HG02973 (cell line): ENCODE results near the gene MAP3K7.

Experiments used
- ATAC-seq: cut with Tn5 transposase; IDR thresholded peaks from one replicate; pipeline ENCODE4 v1.9.1; 2021; ENCODE audit warnings: moderate library complexity; ENCODE audit not compliant: unreplicated experiment

MAP3K7 gene

DNA sequence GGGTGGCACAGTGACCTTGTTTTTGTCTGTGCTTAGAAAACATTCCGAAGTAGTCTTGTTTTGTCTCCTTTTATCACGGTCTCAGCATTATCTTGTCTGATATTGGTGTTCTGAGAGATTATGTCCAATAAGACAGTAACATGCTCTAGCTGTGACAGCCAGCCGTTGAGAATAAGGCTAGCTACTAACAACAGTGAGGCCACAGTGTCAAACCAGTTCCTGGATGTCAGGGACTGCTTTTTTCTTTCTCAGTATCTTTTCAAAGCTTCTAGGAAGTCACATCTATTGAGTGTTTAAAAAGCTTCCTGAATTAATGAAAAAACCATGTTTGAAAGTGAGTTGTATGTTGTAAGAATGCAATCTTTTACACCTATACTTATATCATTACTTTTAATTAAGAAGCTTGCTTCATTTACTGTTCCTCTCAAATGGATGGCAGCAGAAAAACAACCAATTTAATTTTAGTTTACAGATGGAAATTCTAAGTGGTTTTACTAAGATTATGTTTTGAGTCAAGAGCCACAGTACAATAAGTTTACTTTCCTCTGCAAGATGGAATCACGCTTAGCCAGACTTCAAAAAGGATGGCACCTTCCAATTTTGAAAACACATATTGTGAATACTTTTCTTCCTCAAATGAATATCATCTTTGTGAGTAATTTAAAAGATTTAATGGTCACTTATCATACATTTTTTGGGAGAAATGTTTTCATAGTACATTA, 53.1 kb downstream of the MAP3K7 start:
- ATAC-seq, result no peak

DNA sequence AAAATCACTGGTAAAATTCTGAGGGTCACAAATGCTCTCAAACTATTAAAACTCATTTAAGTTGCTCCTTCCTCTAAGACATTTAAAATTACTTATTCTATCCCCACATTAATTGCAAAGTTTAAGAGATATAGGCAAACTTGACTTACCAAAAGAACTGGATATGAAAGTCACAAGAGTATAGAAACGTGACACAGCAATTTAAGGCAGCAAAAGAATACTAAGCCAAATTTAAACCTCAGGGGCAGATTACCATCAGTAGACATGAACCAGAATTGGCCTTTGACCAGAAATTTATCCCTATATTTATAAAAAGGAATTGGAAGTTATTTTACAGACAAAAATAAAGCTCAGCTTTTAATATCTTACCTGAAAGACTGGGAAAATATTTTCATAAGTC, 56.0 kb downstream of the MAP3K7 start:
- ATAC-seq, result no peak

DNA sequence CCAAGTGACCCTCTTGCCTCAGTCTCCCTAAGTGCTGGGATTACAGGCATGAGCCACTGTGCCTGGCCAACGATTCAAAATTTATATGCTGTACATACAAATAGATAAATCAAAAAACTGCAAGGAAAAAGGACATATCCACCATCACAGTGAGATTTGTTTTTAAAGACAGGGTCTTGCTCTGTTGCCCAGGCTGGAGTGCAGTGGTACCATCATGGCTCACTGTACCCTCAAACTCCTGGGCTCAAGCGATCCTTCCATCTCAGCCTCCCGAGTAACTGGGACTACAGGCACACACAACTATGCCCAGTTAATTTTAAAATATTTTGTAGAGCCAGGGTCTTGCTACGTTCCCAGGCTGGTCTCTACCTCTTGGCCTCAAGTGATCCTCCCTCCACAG, 61.5 kb downstream of the MAP3K7 start:
- ATAC-seq, result no peak

DNA sequence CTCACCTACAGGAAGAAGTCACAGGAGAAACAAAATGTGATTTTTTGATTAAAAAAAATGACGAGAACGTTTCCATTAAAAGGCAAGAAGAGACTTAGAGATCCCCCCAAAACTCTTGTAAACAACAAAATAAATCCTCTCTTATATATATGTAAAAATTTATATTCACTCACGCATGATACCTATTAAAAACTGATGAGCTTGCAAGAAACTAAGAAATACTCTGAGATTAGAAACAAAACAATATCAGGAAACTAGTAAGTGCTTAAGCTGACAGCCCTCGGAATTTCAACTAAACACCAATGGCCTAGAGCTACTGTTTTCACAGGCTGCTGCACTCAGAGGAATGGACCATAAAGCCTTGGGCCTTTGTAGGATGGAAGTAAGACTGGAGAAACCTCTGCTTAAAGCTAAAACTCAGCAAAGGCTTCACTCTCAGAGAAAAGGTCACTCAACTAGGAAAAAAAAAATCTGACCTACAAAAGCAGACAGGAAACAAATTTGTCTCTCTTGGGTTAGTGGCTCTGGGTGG, 63.0 kb downstream of the MAP3K7 start:
- no peak for ATAC-seq

DNA sequence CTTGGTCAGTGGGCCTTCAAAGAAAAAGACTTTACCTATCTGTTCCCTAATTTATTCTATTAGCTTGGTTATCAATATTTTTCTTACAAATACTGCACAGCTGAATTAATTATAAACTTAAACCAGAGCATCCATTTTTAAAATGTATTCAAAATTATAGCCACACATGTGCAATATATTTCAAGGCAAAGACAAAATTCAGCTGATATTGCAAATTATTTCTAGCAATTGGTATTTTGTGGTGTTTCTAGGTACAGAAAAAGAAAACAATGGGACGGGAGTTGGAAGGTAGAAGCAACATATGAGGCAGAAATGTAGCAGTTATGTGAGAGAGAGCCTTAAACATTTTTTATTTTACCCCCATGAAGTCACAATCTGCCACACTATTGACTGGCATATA, 64.9 kb downstream of the MAP3K7 start:
- ATAC-seq, result no peak

DNA sequence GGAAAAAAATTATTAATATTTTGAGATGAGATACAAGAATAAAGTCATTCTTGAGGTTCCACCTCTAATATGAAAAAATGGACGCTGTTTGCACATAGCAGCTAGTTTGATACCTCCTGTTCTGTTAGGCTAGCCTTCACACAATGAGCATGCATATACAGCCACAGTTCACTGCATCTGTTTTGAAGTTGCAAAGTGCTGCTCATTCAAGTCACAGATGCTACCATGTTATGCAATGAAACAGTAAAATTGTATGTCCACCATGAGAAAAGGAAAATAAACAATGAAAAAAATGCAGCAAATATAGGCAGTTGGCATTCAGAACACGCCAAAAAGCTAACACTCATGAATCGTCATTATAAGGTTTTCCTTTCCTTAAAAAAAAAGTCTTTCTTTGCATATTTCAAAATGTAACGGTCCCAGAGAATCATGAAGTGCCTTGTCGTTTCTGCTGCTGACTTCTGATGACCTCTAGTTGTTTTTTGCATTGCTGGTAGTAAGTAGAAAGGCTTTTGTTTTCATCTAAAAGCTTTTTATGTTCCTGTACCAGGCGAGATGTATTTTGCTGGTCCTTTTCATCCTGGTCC, 70.7 kb downstream of the MAP3K7 start:
- no peak for ATAC-seq

DNA sequence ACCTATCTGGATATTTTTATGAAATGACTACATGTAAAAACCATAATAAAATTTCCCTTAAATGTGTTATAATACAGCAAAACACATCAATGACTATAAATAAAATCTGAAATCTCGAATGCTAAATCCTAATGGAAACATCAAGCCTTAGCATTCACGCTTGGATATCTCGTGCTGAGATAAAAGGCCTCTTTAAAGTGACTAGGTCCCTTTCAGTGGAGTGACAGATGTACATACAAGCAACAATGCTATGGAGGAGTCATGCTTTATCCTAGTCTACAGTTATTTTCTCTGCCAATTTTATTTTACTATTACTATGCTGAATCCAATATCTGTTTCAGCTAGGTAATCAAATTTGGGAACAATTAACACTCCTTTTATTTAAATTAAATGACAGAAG, 72.4 kb downstream of the MAP3K7 start:
- ATAC-seq, result no peak

DNA sequence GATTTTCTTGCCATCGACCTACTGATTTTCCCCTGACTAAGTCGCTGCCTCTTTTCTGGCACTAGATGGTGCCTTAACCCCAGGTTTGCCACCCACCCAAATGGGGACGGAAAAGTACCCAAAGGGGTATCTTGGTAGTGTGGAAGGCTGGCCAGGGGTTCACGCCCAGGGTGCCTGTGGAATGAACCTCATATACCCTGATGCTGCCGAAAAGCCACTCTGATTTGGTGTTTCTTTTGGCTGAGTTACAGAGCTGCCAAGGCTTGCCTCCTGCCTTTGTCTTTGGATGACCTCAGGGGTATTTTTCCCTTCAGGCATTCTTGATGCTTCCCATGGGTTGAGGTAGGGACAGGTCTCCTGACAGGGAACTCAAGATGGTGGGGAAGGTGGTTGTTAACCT, 78.1 kb downstream of the MAP3K7 start:
- no peak for ATAC-seq

DNA sequence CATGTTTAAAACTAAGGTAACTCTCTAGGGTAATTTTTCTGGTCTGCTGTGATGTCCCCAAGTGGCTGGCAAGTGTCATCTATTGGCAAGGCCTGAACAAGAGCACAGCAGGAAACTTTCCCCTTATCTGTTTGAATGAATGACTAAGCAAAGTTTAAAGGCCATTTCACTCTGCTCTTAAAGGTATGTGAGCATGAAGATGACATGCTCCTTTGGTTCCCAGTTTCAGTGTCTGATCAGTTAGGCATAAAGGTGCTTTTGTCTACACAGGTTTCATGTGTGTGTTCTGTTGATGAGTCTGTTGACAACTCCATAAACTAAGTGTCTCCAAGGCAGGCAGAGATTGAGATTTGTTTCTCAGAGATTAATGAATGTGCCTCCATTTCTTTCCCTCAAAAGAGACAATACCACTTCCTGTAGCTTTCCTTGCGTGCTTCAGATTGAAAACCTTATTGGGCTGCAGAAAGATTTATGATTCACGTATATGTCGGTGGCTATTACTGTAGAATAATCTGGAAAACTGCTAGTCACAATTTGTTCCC, 83.9 kb downstream of the MAP3K7 start:
- peak; percentile 63 for ATAC-seq

DNA sequence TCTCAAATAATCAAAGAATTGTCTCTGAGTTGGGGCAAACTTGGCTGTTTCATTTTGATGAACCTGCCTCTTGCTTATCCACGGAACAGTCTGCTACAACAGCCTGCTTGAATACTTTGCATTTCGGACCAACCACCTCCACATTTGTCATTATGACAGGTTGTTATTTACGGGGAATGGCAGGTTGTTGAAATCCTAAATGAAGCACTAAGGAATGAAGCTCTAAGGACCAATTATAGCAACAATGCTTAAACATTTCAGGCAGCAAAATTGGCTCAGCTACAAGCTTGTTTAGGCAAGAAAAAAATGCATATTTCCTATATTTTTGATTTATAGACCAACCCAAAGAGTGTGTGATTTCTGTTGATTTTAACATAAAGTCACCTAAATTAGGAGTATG, 84.5 kb downstream of the MAP3K7 start:
- ATAC-seq, result no peak

DNA sequence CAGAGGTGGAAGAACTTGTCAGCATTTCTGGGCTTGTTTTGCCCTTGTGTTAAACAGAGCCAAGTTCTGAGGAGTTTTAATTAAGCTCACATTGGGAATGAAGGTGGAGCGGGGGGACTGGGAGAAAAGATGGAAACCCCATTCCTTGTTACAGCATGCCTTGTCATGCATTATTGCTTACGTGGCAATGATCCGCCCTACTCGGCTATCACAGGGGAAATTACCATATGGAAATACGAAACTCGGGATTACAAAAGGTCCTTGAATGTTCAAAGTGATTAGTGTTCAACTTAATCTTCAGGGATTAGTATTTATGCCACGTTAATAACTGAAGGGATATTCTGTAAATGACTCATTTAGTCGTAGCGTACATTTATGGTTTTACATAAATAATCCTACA, 86.4 kb downstream of the MAP3K7 start:
- no peak for ATAC-seq

DNA sequence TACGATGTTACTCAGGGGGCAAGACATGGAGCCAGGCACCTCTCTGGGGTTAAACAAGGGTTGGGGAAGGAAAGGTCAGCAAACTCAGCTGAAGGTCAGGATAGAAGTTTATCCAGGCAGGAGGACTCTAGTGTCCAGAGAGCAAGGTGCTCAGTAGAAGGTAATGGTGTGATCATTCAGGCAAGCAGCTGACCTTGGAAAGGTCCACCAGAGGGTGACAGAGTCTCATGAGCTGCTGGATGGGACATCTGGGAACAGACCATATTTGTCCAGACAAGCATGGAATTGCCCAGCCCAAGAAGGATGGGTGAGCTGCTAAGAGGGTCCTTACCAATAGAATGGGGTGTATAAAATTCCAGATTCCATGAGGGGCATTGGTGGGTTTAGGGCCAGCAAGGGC, 89.5 kb downstream of the MAP3K7 start:
- no peak for ATAC-seq

DNA sequence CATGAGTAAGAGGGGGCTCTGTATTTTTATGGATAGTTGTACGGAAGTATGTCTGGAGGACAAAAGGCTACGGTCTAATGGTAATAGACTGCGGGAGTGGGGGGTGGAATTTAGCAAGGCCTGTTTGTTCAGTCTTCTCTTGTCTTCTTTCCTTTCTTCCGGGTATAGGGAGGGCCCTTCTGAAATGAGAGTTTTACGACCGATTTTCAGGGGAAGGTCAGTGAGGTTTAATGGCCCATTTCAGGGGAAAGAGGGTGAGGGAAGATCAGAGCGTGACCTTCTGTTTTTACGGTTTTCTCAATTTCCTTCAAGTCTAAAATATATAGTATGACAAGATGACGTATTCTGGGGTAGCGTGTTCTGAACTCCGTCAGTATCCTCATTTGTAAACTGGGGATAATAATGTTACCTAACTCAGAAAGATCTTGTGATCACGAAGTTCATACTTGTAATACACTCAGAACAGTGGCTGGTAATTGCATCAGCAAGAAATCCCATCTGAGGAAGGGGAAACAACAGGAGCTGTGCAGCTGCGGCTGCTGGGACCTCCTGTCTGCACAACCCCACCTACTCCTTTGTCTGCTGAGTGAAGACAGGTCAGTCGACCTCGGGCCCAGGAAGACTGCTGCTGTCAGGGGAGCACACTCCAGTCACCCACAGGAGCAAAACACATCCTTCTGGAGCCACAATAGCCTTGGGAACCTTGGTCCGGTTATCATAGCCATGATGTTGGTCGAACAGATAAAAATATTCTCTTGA, 90.4 kb downstream of the MAP3K7 start:
- no peak for ATAC-seq

DNA sequence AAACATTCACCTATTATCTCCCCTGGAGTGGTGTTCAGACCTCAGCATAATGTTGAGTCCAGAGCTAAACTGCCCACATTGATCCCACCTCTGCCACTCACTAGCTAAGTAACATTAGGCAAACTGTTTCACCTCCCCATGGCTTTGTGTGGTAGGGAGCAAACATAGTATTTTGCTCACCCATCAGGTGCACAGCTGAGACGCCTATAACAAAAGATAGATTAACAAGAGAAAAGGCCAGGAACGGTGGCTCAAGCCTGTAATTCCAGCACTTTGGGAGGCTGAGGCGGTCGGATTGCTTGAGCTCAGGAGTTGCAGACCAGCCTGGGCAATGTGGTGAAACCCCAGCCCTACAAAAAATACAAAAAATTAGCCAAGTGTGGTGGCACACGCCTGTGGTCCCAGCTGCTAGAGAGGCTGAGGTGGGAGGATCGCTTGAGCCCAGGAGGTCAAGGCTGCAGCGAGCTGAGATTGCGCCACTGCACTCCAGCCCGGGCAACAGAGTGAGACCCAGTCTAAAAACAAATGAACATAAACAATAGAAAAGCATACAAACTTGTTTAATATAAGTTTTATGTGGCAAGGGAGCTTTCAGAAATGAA, 91.6 kb downstream of the MAP3K7 start:
- ATAC-seq, result no peak

DNA sequence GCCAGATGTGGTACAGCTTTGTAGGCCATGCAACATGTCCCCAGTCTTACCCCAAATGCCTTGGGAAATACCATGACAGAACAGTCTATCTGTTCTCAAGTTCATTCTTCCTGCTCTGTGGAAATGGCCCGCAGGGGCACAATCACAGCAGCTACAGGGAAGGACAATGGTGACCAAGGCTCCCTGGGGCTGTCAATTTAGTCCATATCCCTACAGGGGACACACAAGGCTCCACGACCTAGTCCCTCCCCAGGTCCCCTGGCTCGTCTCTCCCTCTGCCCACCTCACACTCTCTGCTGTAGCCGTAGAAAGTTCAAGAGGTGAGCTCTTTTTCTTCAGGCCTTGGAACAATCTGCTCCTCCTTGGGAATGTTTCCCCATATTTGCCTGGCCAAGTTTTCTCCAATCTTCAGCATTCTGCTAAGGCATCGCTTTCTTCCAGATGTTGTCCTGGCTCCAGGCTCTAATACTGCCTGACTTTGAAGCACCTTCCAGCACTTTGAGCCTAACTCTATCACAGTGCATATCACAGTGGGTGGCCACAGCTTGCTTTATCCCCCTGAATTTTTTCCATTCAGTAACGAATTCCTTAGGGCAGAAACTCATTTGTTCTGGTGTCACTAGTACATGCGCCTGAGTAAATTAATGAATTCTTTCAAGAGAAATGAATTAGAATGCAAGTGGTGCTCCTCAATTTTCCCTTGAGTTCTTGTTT, 92.6 kb downstream of the MAP3K7 start:
- ATAC-seq, result no peak

DNA sequence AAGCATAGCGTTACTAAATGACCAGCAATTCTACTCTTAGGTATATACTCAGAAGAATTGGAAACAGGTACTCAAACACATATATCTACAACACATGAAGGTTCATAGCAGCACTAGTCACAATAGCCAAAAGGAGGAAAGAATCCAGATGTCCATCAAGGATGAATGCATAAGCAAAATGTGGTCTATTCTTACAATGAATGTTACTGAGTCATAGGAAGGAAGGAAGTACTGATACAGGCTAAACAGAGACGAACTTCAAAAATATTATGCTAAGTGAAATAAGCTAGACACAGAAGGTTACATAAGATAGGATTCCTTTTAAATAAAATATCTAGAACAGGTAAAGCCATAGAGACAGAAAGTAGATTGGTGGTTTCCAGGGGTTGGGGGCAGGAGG, 93.5 kb downstream of the MAP3K7 start:
- ATAC-seq, result no peak

DNA sequence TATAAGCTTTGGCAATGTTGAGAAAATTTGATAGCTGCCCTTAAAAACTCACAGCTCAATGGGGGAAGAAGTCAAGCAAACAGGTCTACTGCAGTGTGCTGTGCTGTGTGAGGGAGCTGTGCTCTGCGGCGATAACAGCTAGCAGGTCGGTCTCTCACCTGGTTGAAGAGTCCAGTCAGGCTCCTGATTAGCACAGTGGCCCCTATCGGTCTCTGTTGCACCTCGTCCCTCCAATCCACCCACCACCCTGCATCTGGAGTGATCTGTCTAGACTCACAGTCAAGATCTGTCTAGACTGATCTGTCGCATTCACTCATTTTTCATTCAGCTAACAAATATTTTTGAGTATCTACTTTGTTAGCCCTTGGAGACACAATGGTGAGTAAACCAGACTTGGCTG, 94.1 kb downstream of the MAP3K7 start:
- no peak for ATAC-seq

DNA sequence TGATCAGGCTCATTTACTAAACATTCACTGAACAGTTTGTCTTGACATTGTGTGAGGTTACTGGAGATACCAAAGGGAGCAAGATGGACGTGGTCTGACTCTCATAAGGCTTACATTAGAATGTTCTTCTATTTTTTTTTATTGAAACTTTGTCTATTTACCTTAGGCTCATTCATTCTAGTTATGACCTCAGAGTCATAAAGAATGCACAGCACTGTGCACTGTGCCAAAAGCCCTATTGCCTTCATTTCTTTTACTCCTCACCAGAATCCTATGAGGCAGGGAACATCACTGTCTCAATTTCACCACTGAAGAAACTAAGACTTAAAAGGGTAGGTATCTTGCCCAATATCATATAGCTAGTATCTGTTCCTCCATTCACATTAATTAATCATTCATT, 94.5 kb downstream of the MAP3K7 start:
- no peak for ATAC-seq

DNA sequence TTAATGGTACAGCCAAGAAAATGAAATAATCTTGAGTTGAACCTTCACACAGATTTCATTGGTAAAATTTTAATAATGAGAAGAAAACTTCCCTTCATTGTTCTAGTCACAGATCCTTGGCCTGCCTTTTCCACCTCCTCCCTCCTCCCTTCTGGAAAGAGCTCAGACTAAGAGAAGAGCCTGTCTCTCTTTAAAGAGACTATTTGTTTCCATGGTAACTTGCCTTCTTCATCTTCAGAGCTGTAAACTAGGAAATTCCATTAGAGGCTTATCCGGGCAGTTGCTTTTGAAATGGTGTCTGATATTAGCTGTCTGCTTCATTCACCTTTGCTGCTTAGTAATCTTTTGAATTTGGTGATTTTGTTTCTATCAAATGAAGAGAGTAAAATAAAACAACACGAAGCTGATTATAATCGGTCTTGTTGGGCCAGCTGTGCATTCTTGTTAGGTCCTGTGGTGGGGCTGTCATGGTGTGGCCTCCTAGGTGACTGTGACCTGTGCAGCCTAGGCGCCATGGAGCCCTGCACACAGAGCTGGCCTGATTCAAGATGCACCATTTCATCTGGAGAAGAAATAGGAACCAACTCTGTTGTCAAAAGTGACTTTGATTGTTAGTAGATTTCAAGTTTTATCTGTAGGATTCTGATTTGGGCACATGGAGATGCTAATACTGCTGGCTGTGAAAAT, 96.7 kb downstream of the MAP3K7 start:
- no peak for ATAC-seq

DNA sequence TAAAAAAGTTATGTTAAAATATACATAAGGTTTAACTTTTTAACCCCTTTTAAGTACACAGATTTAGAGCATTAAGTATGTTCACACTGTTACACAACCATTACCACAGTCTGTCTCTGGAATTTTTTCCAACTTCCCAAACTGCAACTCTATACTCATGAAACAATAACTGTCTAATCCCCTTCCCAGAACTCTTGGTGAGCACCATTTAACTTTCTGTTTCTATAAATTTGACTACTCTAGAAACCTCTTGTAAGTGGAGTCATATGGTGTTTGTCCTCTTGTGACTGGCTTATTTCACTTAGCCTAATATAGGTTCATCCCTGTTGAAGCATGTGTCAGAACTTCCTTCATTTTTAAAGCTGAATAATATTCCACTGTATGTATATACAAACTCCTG, 98.1 kb downstream of the MAP3K7 start:
- ATAC-seq, result no peak
